ENCODE results near the gene ZNF700.
"Not testable (repeated sequence)": the region's sequence is repeated elsewhere in the genome, so short reads cannot be mapped to it uniquely, and the experiment has no call there.

ZNF700 gene

DNA sequence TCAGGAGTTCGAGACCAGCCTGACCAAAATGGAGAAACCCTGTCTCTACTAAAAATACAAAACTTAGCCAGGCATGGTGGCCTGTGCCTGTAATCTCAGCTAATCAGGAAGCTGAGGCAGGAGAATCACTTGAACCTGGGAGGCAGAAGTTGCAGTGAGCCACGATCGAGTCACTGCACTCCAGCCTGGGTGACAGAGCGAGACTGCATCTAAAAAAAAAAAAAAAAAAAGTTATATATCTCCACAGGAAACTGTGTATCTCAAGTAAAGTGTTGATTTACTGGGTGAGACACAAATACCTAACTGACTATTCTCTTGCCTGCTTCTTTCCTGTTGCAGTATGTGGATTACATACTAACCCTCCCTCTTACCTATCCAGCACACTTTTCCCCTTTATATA lies 67.0 kb downstream of the ZNF700 start:
- DNase-seq = not testable (repeated sequence)

DNA sequence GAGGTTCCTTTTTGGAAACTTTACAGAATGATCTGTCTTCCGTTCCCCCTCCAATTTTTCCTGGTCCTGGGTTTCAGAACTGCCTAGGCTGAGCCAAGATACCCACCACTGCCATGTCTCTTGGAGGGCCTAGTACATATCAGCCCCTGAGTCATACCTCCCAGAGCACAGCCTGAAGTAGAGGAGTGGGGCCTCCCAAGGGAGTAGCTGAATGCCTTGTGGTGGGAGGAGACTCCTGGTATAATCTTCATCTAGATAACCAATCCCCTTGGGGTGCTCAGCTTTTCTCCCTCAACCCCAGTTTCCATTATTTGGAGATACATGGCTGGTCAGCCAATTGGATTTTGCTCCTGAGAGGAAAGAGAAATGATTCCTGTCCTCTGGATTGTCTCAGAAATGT lies 70.3 kb downstream of the ZNF700 start:
- DNase-seq = no peak
